Measurements from ENCODE around the gene CCDC60.

Gene CCDC60

GRCh38 chr12:119334430-119335170 is at the start of gene CCDC60:
Gene CCDC60 (plus strand): TSS chr12:119334729. CDS start chr12:119335177, 448 bp downstream.
- no peak for DNase-seq (ENCODE audit: low spot score)

- DNase-seq (ENCODE audit: low spot score), result no peak
These were observed 46.0 kb upstream of the CCDC60 start for GRCh38 chr12:119288576-119288975.

GRCh38 chr12:119292893-119293630 is 41.5 kb upstream of the CCDC60 start:
- DNase-seq (ENCODE audit: low spot score), result no peak

GRCh38 chr12:119294211-119294610 is 40.3 kb upstream of the CCDC60 start:
- DNase-seq (ENCODE audit: low spot score), result no peak

- no peak for DNase-seq (ENCODE audit: low spot score)
These were observed 38.0 kb upstream of the CCDC60 start for GRCh38 chr12:119296535-119296934.

- no peak for DNase-seq (ENCODE audit: low spot score)
These were observed 35.4 kb upstream of the CCDC60 start for GRCh38 chr12:119299130-119299529.

GRCh38 chr12:119301379-119301778 is 33.1 kb upstream of the CCDC60 start:
- DNase-seq (ENCODE audit: low spot score), result no peak

- no peak for DNase-seq (ENCODE audit: low spot score)
These were observed 32.0 kb upstream of the CCDC60 start for GRCh38 chr12:119302451-119303080.

- no peak for DNase-seq (ENCODE audit: low spot score)
These were observed 27.9 kb upstream of the CCDC60 start for GRCh38 chr12:119306593-119306992.

- DNase-seq (ENCODE audit: low spot score), result no peak
These were observed 26.8 kb upstream of the CCDC60 start for GRCh38 chr12:119307747-119308146.

GRCh38 chr12:119308708-119309456 is 25.6 kb upstream of the CCDC60 start:
- no peak for DNase-seq (ENCODE audit: low spot score)

- no peak for DNase-seq (ENCODE audit: low spot score)
These were observed 22.7 kb upstream of the CCDC60 start for GRCh38 chr12:119311878-119312277.

- no peak for DNase-seq (ENCODE audit: low spot score)
These were observed 21.6 kb upstream of the CCDC60 start for GRCh38 chr12:119312904-119313303.

GRCh38 chr12:119314290-119314689 is 20.2 kb upstream of the CCDC60 start:
- no peak for DNase-seq (ENCODE audit: low spot score)

- no peak for DNase-seq (ENCODE audit: low spot score)
These were observed 14.9 kb upstream of the CCDC60 start for GRCh38 chr12:119319638-119320037.

GRCh38 chr12:119320678-119321077 is 13.9 kb upstream of the CCDC60 start:
- DNase-seq (ENCODE audit: low spot score), result no peak

GRCh38 chr12:119322301-119322723 is 12.2 kb upstream of the CCDC60 start:
- no peak for DNase-seq (ENCODE audit: low spot score)

- DNase-seq (ENCODE audit: low spot score), result no peak
These were observed 8.7 kb upstream of the CCDC60 start for GRCh38 chr12:119325813-119326212.

GRCh38 chr12:119326341-119326740 is 8.2 kb upstream of the CCDC60 start:
- DNase-seq (ENCODE audit: low spot score), result no peak

- no peak for DNase-seq (ENCODE audit: low spot score)
These were observed 7.1 kb upstream of the CCDC60 start for GRCh38 chr12:119327471-119327870.

- peak; percentile 11 for DNase-seq (ENCODE audit: low spot score)
These were observed 6.4 kb upstream of the CCDC60 start for GRCh38 chr12:119328111-119328510.

Measured in SW480 (cell line).